Right renal cortex interstitium (tissue), 3 donors: ENCODE measurements around the gene KNDC1. TPM values are rescaled to one million over a fixed set of nuclear protein-coding genes. Genes with fewer than 3 reads are reported as not detected.
"Not testable (repeated sequence)": the region's sequence is repeated elsewhere in the genome, so short reads cannot be mapped to it uniquely, and the experiment has no call there.

Experiments used
- DNase-seq, 3 donors: peaks; one replicate each; pipeline ENCODE4 v3.0.0-alpha.2; 2013; ENCODE audit warnings: low read depth in 3 of 3, low spot score in 2 of 3
- polyA plus RNA-seq, 3 donors: library from polyadenylated mRNA; unstranded; fragments of 120-200 nt; gene quantifications; one replicate each; pipeline ENCODE4 v1.2.1, GENCODE V29; 2013; ENCODE audit not compliant: insufficient read length in 3 of 3

The KNDC1 gene, protein sequence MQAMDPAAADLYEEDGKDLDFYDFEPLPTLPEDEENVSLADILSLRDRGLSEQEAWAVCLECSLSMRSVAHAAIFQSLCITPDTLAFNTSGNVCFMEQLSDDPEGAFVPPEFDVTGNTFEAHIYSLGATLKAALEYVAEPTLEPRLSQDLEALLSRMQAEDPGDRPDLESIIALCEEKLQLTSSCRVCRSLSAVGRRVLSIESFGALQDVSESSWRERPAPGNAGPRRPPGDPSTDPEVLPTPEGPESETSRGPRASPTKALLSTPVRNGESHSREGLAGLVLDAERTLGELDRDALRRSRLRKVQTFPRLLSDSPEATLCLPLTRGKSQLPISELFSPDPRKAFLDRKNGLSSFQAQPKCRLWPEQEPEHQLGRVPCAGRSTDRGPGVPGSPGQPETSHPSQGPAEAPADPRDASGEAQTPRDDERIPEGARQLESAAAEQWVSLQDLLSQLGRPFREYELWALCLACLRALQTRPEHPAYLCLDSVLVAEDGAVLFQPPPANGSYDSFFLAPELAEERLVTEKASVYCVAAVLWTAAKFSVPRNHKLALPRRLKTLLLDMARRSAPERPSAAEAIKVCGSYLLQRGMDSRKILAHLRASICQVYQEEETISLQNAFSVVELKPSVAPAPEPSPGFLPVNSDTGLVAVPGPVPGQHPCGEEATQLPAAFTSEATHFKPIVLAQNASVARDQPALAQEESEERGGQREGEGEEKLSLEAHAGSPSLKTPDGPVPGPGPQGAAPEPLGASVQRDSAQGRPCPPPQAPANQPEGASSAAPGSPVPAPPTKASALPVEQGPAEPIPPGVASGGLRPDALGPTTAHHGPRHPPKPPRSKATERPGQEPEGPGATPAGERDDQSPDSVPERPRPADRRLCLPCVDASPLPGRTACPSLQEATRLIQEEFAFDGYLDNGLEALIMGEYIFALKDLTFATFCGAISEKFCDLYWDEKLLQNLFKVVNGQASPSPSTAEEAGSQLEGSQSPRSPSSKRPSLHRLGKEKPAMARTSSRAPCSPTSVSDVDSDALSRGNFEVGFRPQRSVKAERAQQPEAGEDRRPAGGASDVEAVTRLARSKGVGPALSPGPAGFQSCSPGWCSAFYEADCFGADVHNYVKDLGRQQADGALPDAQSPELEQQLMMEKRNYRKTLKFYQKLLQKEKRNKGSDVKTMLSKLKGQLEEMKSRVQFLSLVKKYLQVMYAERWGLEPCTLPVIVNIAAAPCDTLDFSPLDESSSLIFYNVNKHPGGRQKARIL (N-terminal part only)
- polyA plus RNA-seq: 1 to 10 TPM; 4.1 to 5.5 (median 4.2) TPM

DNA sequence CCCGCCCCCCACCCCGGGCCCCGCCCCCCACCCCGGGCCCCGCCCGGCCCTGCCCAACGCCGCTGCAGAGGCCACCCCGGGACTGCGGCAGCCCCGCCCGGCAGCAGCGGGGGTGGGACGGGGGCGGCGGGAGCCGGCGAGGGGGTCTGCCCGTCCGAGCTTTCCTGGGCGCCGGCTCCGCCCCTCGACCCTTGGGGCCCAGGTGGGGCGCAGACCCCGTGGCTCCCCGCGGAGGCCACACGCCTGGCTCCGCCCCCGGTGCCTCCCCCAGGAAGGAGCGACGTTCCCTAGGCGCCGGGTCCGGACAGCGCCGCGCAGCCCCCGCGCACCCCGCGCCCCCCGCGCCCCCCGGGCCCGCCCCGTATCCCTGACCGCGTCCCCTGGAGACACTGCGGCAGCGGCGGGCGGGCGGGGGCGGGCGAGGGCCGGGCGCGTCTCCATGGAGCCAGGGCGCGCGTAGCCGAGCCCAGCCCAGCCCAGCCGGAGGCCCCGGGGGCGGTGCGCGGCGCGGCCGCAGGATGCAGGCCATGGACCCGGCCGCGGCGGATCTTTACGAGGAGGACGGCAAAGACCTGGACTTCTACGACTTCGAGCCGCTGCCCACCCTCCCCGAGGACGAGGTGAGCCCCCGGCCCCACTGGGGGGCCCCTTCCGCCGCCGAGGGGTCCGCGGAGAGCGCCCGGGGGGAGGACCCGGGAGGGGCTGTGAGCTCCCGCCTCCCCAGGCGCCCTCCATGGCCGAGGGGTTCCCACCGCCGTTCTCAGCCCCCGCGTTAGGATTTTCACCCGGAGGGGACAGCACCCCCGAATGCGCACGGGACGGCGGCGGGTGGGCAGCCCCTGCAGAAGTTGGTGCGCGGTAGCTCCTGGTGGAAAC lies at the start of gene KNDC1:
Gene KNDC1 (plus strand): TSS at position 270 of the 876 bp plus-strand sequence. CDS start 249 bp downstream, at position 519.
- DNase-seq: no peak

DNA sequence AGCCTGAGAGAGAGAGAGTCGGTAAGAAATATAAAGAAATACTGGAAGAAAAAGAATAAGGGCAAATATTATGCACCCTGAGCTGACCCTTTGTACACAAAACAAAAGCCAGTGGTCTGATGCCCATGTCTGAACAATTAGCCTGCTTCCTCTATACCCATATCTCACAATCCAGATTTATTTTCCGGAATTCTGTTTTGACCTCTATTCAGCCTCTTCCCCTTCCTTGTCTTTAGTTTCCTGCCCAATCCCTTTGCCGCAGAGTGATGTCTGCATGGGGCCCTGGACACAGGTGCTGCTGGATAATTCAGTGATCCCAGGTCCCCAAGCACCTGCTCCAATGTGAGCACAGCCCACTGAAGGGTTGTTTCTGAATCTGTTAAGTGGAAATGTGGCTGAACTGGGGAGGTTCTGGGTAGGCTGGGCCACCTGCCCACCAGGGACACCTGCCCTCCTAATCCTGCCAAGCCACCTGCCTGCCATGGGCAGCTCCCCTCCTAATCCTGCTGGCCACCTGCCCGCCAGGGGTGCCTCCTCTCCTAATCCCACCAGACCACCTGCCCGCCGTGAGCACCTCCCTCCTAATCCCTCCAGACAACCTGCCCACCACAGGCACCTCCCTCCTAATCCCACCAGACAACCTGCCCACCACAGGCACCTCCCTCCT lies 49.3 kb upstream of the KNDC1 start:
- no peak for DNase-seq

DNA sequence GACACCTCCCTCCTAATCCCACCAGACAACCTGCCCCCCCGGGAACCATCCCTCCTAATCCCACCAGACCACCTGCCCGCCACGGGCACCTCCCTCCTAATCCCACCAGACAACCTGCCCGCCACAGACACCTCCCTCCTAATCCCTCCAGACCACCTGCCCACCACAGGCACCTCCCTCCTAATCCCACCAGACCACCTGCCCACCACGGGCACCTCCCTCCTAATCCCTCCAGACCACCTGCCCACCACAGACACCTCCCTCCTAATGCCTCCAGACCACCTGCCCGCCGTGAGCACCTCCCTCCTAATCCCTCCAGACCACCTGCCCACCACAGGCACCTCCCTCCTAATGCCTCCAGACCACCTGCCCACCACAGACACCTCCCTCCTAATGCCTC lies 48.4 kb upstream of the KNDC1 start:
- DNase-seq: not testable (repeated sequence)

DNA sequence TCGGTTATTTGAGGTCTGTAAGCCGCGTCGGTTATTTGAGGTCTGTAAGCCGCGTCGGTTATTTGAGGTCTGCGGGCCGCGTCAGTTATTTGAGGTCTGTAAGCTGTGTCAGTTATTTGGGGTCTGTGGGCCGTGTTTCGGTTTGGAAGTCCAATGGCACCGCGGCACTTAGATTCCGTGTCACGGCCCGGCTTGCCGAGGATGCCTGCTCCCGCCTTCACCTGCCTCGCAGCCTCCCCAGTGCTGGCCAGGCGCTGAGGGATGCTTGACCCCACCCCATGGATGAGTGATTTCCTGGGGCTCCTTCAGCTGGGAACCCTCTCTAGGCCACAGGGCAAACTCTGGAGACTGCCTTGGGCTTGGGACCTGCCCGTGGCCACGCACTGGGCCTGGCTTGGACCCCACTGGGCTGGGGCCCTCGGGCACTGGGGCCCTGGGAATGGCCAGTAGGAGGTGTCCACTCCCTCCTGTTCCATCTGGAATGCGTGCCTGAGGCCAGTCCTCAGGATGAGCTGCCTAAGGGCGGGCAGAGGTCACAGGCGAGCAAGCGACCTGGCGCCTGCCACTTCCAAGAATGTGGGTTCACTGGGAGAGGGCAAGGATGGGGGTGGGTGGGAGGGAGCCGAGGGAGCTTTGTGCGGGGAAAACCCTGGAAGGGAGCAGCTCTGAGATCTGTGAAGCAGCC lies 46.7 kb upstream of the KNDC1 start:
- no peak for DNase-seq

DNA sequence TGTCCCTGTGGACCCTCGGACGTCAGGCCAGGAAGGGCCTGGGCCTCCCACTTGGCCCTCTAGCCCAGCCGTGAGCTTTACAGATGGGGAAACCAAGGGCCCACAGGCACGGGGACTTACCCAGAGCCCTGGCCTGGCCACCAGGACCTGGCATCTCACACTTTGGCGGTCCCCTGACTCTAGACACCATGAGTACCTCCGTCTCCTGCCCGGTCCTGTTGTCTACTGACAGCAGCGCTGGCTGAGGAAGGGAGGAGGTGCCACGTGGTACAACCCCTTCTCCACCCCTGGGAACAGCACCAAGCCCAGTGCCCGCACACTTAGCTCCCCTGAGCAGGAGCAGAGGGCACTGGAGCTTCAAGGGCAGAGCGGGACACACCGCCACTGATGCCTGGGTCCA lies 46.2 kb upstream of the KNDC1 start:
- DNase-seq: no peak

DNA sequence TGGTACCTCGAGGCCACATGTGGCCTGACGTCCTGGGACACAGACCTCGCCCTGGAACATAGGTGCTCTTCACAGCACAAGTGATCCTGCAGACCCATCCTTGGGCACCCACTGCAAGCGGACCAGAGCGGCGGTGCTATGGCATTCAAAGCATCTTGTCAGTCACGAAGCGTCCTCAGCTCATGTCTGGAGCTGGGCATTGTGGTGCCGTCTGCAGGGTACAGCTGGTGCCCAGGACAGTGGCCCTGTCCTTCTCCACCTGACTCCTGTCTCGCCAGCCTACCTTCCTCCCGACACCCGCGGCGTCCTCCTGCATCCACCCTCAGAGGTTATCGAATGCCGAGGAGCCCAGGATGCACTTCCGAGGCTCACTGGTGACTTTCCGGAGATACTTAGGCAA lies 45.8 kb upstream of the KNDC1 start:
- no peak for DNase-seq

DNA sequence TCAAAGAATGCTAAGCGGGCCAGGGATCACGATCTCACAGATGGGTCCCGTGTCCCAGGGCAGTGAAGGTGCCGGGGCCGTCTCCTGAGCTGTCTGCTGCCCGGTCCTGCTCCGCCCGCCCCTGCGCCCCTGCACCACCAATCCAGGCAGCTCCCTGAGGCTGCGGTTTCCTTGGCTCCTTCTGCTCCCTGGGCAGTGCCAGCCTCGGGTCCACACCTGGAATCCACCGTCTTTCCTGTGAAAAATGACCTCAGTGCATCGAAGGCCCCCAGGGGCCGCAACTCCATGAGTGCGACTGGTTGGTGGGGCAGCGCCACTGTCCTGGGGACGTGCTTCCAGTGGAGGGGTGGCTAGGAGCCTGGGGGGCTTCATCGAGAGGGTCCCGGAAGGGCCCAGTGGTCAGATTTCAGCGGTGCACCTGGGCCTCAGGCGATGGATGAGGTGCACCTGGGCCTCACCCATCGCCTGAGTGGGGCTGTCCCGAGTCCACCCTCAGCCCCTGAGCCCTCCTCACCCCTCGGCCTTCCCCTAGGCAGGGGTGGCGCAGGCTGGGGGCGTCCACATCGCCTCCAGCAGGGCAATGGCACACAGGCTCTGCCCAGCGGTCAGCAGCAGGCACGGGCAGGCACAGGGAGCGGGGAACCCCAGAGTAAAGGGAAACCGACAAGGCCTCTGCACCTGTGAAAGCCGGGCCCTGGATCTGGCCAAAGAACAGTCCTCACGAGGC lies 45.1 kb upstream of the KNDC1 start:
- DNase-seq: no peak

DNA sequence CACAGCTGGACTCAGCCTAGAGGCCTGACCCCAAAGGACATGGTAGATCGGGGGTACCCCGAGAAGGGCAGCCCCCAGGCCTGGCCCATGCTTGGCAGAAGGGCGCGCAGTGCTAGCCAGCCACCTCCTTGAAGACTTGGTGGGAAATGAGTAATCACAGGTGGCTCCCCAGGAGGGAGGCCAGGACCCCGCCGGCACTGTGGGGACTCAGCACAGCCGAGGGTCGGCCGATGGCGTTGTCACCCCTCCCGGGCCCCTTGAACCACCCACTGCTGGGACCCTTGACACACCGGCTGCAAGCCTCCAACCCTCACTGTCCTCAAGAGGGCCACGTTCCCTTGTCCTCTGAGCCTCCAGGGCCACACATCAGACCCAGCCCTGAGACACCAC lies 44.6 kb upstream of the KNDC1 start:
- no peak for DNase-seq

DNA sequence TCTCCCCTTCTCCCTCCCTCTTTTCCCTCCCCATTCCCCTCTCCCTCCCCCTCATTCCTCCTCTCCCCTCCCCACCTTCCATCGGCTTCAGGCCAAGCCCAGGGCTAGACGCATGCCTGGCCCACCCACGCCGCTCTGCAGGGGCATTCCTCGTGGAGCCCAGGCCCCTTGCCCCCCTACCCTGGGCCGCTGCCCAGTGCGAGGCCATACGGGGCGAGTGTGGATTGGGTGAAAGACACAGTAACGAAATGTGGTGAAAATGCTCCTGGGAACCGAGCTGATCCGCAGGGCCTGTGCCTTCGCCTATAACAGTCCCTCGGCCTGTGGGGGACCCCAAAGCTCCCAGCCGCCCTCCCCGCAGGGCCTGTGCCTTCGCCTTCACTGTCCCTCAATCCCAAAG lies 44.0 kb upstream of the KNDC1 start:
- DNase-seq: no peak

DNA sequence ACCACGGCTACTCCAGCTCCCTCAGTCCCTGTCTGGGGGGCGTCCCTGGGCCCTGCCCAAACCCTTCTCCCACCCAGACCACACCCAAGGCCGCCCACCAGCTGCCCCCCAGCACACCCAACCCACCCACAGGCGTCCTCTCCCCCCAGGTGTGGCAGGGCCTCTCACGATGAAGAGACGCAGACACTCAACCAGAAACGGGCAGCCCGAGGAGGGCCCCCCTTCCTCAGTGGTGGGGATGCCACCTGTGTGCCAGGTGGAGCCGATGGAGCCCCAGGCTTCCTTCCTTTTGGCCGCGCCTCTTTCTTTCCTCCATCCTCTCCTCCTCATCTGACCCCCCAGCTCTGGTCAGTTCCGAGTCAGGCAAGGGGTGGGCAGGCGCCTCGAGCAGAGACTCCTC lies 43.6 kb upstream of the KNDC1 start:
- no peak for DNase-seq

DNA sequence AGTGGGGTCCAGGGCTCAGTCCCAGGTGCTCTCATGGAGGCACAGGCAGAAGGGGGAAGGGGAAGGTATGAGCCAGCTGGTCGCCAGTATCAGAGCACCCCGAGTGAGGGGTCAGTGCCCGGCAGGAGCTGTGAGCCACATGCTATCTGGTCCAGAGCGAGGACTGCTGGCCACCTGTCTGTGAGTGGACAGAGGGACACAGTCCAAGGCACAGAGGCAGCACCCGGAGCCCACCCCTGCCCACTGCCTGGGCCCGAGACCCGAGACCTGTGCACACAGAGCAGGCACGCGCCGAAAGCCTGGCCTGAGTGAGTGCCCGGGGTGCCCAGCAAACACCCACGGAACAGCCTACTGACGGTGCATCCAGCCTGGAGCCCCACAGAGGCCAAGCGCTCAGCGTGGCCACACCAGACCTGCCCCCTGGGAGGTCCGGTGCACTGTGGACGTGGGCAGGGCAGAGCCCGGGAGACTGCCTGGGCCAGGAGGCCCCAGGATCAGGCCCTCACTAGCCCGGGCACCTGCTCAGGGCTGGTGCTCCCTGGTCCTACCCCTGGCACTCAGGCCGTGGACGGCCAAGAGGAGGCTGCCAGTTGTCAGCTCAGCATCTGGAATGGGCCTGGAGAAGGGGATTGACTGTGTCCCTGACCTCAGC lies 42.9 kb upstream of the KNDC1 start:
- DNase-seq: no peak

DNA sequence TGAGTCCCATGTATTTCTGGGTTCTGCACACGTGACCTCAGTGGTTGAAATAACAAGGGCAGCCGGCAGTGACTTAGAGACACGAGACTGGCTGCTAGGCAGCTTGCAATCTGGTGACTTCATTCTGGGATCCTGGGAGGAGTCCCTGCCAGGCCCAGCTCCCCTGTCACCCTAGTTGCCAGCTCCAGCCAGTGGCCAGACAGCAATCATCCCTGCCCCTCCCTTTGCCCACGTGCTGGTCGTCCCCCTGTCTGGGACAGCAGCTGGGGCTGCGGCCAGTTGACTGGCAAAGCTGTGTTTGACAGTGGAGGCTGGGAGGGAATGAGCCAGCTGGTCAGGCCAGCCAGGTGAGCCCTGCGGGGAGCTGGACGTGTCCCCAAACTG lies 42.3 kb upstream of the KNDC1 start:
- no peak for DNase-seq

DNA sequence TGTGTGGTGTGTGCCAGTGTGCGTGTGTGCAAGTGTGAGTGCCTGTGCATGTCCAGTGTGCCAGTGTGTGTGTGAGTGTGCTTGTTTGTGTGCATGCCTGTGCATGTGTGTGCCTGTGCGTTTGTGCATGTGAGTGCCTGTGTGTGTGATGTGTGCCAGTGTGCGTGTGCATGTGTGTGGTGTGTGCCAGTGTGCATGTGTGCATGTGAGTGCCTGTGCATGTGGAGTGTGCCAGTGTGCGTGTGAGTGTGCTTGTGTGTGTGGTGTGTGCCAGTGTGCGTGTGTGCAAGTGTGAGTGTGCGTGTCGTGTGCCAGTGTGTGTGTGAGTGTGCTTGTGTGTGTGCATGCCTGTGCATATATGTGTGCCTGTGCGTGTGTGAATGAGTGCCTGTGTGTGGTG lies 38.5 kb upstream of the KNDC1 start:
- no peak for DNase-seq

DNA sequence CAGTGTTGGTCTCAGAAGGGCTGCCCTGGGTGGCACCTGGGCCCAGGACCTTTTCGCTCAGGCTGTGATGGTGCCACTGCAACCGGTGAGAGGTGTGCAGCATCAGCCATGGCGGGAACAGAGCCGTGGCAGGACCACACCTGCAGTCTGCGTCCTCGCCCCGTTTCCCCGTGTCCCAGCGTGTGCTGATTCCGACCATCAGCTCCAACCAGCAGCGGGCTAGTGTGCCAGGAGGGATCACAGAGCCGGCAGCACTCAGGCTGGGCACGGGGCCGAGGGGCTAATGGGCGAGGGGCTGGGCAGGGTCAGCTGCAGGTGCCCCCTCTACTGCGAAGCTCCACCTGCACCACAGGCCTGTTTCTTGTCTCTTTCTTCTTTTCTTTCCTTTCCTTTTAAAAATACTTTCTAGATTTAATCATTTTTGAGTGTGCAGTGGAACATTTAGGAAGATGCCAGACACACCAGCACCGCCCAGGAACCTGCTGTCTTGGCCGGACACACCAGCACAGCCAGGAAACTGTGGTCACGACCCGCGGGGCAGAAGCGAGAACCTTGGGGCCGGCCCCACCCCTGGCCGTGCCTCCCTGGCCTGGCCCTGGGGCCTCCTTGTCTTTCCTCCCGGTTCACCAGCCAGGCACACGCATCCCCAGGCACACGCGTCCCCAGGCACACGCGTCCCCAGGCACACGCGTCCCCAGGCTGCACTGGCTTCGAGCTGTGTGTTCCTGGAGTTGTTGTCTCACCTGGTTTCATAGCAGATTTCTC lies 37.7 kb upstream of the KNDC1 start:
- no peak for DNase-seq

DNA sequence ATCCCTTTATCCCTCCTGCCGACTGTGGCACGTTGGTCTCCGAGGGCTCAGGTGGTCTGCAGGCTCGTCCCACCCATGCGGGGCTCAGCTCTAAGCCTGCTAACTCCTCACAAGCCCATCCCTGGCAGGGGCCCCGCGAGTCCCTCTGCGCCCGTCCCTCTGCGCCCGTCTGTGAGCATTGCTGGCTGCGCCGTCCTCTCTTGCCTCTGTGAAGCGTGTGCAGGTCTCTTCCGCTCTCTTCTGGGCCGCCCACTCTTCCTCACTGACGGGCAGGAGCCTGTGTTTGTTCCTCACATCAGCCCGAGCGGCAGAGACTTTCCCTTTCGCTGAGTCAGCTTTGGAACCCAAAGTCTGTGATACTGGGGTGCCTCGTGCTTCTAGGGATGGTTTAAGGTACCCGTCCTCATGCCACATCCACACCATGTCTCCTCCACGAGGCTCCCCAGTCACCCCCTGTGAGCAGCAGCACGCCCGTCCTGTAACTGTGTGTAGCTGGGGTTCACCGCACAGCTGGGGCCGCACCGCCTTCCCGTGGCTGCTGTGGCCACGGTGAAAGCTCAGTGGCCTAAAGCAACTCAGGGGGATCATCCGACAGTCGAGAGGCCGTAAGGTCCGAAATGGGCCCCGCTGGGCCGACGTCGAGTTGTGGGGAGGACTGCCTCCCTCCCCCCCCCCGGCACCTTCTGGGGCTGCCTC lies 36.8 kb upstream of the KNDC1 start:
- no peak for DNase-seq

DNA sequence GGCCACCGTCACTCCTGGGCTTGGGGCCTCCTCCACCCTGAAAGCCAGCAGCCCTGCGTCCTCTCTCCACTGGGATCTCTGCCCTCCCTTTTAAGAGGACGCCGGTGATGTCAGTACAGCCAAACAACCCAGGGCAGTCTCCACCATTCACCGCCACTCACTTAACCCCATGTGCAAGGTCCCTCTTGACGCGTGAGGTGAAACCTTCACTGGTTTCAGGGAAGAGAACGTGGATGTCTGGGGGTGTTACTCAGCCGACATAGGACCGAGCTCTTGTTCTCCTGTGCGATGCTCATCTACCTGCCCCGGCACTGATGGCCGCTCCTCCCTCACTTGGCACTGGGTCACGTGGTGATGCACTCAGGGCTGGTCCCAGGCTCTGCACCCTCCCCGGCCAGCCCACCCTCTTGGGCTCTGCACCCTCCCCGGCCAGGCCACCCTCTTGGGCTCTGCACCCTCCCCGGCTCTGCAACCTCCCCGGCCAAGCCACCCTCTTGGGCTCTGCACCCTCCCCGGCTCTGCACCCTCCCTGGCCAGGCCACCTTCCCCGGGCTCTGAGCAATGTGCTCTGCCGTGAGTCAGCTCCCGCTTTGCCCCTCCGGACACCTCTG lies 36.2 kb upstream of the KNDC1 start:
- no peak for DNase-seq
